Tongue (tissue), 2 donors: Measurements from ENCODE around the gene PI4K2A. TPM values are rescaled to one million over a fixed set of nuclear protein-coding genes. Genes with fewer than 3 reads are reported as not detected.

Source experiments
- DNase-seq: peaks from one replicate; pipeline ENCODE4 v3.0.0-alpha.2; 2015
- total RNA-seq: library from RNA; depleted of rRNA; stranded (reverse); fragments of >200 nt; gene quantifications from one replicate; pipeline ENCODE4 v1.2.3, GENCODE V29; 2014

PI4K2A gene
- total RNA-seq = 8.2 TPM

- peak; percentile 99 for DNase-seq
Measured at GRCh38 chr10:97640174-97640867, at the start of gene PI4K2A. TSS of gene PI4K2A (plus strand) at chr10:97640671. CDS start at chr10:97640743, 72 bp downstream.

GRCh38 chr10:97590748-97591495 is 49.5 kb upstream of the PI4K2A start:
- DNase-seq = no peak

GRCh38 chr10:97593421-97593820 is 47.0 kb upstream of the PI4K2A start:
- DNase-seq = peak; percentile 50

DNA sequence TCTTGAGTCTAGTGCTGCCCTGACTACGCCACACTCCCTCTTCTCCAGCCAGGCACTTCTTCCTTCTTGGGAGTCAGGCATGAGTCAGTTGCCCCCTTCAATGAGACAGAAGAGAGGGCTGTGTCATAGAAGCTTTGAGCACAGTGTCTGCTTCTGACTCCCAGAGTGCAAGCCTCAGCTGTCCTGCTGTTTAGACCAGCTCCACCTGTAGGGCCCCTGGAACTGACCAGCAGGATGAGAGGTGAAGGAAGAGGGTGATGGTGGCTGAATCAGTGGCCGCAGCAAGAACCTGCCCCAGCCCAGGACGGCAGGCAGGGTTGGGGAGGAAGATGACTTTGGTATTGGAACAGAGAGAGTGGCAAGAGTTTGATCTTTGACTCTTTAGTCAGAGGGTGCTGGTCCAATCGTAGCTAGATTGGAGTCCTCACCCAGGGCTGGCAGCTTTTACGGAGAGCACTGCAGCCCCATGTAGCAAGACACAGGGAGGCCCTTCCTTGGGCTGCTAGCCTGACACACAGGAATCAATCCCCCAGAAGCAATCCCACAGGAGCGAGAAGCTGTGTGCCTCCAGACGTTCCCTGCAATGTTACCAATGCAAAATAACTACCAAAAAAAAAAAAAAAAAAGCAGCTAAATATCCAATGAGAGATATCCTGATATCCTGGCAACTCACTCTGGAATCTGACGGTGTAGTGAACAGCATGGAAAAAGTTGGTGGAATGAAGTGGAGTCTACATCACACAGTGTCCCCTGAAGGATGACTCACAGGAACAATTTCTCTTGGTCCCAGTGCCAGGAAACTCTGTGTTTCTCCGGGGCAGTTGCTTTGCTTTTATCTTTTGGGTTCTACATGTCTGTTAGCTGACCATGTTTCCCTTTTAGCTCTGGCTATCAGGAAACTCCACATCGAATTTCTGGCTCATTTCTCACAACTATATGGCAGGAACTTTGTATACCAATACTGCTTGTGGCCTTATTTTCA is 44.1 kb upstream of the PI4K2A start:
- no peak for DNase-seq

DNA sequence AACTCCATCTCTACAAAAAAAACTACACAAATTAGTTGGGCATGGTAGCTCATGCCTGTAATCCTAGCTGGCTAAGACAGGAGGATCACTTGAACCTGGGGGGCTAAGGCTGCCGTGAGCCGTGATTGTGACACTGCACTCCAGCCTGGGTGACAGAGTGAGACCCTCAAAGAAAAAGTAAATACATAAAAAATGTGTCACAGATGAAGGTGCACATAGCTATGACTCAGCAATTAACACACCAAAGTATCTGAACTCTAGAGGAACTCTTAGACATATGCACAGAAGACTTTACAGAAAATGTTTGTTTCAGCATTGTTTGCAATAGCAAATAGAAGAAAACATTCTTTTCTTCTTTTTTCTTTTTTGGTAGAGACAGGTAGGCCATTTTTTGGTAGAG is 42.7 kb upstream of the PI4K2A start:
- DNase-seq = no peak

DNA sequence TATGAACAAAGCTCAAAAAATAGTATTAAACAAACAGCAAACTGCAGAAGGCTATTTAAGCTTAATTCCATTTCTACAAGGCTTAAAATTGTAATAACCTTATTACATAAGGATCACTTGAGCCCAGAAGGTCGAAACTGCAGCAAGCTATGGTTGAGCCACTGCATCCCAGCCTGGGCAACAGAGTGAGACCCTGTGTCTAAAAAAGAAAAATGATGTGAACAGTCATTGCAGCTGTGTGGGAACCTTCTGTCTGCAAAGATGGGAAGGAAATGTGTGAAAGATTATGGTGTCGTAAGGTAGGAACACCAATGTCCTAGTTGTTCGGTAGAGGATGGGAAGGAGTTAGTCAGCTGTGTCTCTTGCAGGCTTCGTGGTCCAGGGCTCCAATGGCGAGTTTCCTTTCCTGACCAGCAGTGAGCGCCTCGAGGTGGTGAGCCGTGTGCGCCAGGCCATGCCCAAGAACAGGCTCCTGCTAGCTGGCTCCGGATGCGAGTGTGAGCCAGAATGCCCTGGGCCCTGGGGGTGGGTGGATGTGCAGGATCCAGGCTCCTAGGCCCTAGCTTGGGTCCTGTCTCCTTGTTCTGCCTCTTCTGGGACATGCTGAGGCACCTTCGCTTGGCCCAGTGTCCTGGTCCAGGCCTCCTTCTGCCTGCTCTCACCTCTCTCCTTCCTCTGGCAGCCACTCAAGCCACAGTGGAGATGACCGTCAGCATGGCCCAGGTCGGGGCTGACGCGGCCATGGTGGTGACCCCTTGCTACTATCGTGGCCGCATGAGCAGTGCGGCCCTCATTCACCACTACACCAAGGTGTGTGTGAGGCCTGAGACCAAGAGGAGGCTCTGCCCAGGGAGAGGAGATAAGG is 41.8 kb upstream of the PI4K2A start:
- no peak for DNase-seq

GRCh38 chr10:97599272-97599619 is 41.2 kb upstream of the PI4K2A start:
- DNase-seq = no peak

GRCh38 chr10:97600616-97601015 is 39.9 kb upstream of the PI4K2A start:
- DNase-seq = no peak

DNA sequence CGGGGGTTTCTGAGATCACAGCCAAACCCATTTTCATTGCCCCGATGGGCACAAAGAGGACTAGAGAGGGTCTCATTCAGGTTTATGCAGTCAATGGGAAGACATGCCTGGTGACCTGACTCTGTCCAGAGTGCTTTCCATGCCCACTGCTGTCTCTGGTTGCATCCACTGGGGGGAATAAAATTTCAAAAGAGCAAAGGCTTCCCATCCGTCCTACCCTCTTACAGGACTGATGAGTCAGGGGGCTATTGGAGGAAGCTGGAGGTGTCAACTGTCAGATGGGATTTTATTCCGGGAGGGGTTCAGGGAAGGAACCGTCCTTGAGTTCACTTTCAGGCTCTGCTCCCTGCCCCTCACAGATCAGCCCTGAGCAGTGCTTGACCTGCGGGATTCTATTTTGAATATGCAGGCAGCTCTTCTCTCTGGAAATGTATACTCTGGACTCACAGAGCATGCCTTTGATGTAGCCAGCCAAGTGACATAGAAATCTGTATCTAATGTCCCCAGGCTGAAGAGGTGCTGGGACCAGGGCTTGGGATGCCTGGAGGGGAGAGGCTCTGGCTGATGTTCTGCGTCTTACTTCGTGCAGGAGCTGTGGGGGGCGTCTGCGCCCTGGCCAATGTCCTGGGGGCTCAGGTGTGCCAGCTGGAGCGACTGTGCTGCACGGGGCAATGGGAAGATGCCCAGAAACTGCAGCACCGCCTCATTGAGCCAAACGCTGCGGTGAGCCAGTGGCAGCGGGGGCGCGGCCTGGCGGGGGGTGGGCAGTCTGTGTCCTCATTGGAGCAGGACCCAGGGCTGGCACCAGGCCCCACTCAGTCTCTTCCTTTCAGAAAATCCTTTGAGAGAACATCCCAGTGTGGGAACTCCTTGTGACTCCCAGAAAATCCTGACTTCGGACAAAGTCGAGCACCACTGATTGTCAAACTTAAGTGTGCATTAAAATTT is 38.9 kb upstream of the PI4K2A start:
- DNase-seq = peak; percentile 37

- no peak for DNase-seq
Measured at GRCh38 chr10:97607095-97607636, 33.3 kb upstream of the PI4K2A start.

- DNase-seq = peak; percentile 77
Measured at GRCh38 chr10:97608991-97609561, 31.4 kb upstream of the PI4K2A start.

DNA sequence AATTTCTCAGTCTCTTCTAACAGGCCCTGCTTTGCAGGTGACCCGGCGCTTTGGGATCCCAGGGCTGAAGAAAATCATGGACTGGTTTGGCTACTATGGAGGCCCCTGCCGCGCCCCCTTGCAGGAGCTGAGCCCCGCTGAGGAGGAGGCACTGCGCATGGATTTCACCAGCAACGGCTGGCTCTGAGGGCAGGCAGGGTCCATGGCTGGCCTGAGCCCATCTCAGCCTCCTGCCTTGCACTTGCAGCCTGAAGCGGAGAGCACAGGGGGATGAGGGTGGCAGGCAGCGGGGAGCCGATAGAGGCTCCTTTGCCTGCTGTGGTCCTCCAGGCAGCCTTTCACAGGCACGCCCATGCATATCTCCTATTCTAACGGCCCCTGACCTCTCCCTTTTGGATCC is 29.0 kb upstream of the PI4K2A start:
- DNase-seq = no peak

DNA sequence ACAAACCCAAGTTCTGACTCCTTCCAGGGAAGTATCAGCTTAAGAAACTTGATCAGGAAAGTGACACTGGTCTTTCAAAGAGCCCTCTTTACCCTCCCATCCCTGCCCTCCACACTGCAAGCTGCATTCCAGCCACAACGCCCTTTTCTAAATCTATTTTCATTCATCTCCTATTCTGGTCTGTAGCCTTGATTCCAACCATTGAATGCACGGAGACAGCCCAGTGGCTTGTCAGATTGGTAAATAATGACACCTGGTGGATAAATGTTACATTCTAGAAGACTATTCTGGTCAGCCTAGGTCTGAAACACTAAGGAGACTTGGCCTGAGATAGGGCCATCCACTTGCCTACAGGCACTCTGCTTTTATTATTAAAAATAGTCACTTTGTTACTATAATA is 28.1 kb upstream of the PI4K2A start:
- DNase-seq = peak; percentile 79

DNA sequence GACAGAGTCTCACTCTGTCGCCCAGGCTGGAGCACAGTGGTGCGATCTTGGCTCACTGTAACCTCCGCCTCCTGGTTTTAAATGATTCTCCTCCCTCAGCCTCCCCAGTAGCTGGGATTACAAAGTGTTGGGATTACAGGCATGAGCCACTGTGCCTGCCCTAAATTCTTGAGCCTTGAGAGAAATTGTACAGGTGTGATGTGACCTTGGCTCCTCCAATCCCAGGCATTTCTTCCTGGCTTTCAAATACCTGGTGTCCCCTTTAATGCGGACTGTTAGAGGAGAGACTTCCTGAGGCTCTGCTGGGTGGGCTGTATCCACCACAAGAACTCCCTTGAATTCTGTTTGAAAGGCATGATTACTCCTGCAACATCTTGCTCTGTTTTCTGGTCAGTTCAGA is 22.2 kb upstream of the PI4K2A start:
- DNase-seq = no peak

- no peak for DNase-seq
Measured at GRCh38 chr10:97618733-97619132, 21.7 kb upstream of the PI4K2A start.

GRCh38 chr10:97623277-97623676 is 17.2 kb upstream of the PI4K2A start:
- no peak for DNase-seq

- DNase-seq = no peak
Measured at GRCh38 chr10:97627731-97628130, 12.7 kb upstream of the PI4K2A start.

GRCh38 chr10:97628228-97628627 is 12.2 kb upstream of the PI4K2A start:
- DNase-seq = peak; percentile 23

DNA sequence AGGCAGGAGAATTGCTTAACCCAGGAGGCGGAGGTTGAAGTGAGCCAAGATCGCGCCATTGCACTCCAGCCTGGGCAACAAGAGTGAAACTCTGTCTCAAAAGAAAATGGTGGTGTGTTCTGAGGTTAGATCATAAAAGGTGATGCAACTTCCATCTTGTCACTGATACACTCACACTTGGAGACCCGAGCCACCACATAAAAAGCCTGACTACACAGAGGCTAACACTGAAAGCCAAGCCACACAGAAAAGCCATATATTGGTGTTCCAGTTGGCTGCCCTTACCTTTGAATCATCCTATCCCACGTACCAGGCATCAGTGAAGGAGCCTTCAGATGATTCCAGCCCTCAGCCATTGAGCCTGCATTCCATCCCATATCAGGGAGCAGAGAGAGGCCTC is 11.2 kb upstream of the PI4K2A start:
- DNase-seq = no peak

- DNase-seq = no peak
Measured at GRCh38 chr10:97631098-97631497, 9.4 kb upstream of the PI4K2A start.
